Neuronal stem cell (in vitro differentiated cells): ENCODE results near the gene SOSTDC1.

ENCODE experiments used
- DNase-seq: peaks from one replicate; pipeline ENCODE4 v3.0.0-alpha.2; 2013; ENCODE audit warnings: low spot score
- H2AFZ ChIP-seq: one replicate; pipeline ENCODE4 v1.6.1; 2013; ENCODE audit warnings: mild to moderate bottlenecking, low read length, inconsistent platforms
- H2AK5ac ChIP-seq: 2 replicates; pipeline ENCODE4 v1.6.1; 2013; ENCODE audit warnings: low read depth, mild to moderate bottlenecking, inconsistent platforms, low read length, moderate library complexity, mixed read lengths
- H2BK120ac ChIP-seq: 2 replicates; pipeline ENCODE4 v1.6.1; 2013; ENCODE audit warnings: low read depth, mild to moderate bottlenecking, inconsistent platforms, low read length, moderate library complexity, mixed read lengths
- H2BK12ac ChIP-seq: one replicate; pipeline ENCODE4 v1.6.1; 2013; ENCODE audit warnings: low read length, inconsistent platforms
- H2BK15ac ChIP-seq: 2 replicates; pipeline ENCODE4 v1.6.1; 2013; ENCODE audit warnings: mild to moderate bottlenecking, low read length, inconsistent platforms, mixed read lengths
- H2BK5ac ChIP-seq: one replicate; pipeline ENCODE4 v1.6.1; 2013; ENCODE audit warnings: inconsistent platforms, mild to moderate bottlenecking, low read length, moderate library complexity
- H3K14ac ChIP-seq: one replicate; pipeline ENCODE4 v1.6.1; 2013; ENCODE audit warnings: low read length, inconsistent platforms
- H3K18ac ChIP-seq: 2 replicates; pipeline ENCODE4 v1.6.1; 2013; ENCODE audit warnings: low read length, inconsistent platforms
- H3K23ac ChIP-seq: 2 replicates; pipeline ENCODE4 v1.6.1; 2013; ENCODE audit warnings: low read depth, mild to moderate bottlenecking, mixed read lengths, low read length, inconsistent platforms; ENCODE audit not compliant: poor library complexity
- H3K27ac ChIP-seq: replicated peaks from 3 replicates; pipeline ENCODE4 v1.5.1; 2013; ENCODE audit warnings: low read length, inconsistent platforms
- H3K27me3 ChIP-seq, 3 experiments: 2 replicates each; pipeline ENCODE4 v1.6.1; 2013; ENCODE audit warnings: low read length in 3 of 3, mild to moderate bottlenecking in 2 of 3, inconsistent platforms in 1 of 3, low read depth in 1 of 3, mixed read lengths in 1 of 3, moderate library complexity in 1 of 3; ENCODE audit not compliant: control insufficient read depth in 3 of 3, insufficient read depth in 3 of 3
- H3K36me3 ChIP-seq, 2 donors: replicated peaks in 1 of 2; 2 replicates each; pipeline ENCODE4 v1.6.1; 2013; ENCODE audit warnings: low read length in 2 of 2; ENCODE audit not compliant: control insufficient read depth in 2 of 2, insufficient read depth in 2 of 2
- H3K4ac ChIP-seq: 2 replicates; pipeline ENCODE4 v1.6.1; 2013; ENCODE audit warnings: inconsistent platforms, mild to moderate bottlenecking, low read length, moderate library complexity
- H3K4me1 ChIP-seq, 2 donors: 1 replicate in 1 of 2; 2 replicates in 1 of 2; pipeline ENCODE4 v1.6.1; 2013; ENCODE audit warnings: low read length in 2 of 2, low read depth in 1 of 2; ENCODE audit not compliant: control insufficient read depth in 2 of 2, insufficient read depth in 1 of 2
- H3K4me2 ChIP-seq: one replicate; pipeline ENCODE4 v1.6.1; 2013; ENCODE audit warnings: mild to moderate bottlenecking, low read length, inconsistent platforms; ENCODE audit not compliant: insufficient read depth, poor library complexity, severe bottlenecking
- H3K4me3 ChIP-seq, 2 donors: 2 replicates each; pipeline ENCODE4 v1.5.1; 2013; ENCODE audit warnings: low read length in 2 of 2, mild to moderate bottlenecking in 2 of 2, inconsistent platforms in 1 of 2, moderate library complexity in 1 of 2
- H3K79me1 ChIP-seq: one replicate; pipeline ENCODE4 v1.6.1; 2013; ENCODE audit warnings: low read depth, mild to moderate bottlenecking, inconsistent platforms, low read length, moderate library complexity
- H3K9ac ChIP-seq: one replicate; pipeline ENCODE4 v1.6.1; 2013; ENCODE audit warnings: mild to moderate bottlenecking, low read depth, low read length, inconsistent platforms; ENCODE audit not compliant: poor library complexity
- H3K9me3 ChIP-seq, 2 donors: replicated peaks in 1 of 2; 2 replicates each; pipeline versions ENCODE3 to v1.6.1; 2013; ENCODE audit warnings: low read length in 2 of 2, mild to moderate bottlenecking in 2 of 2, inconsistent platforms in 1 of 2, low read depth in 1 of 2, mixed read lengths in 1 of 2, moderate library complexity in 1 of 2; ENCODE audit not compliant: control insufficient read depth in 2 of 2, insufficient read depth in 1 of 2
- H4K8ac ChIP-seq: one replicate; pipeline ENCODE4 v1.6.1; 2013; ENCODE audit warnings: low read depth, mild to moderate bottlenecking, inconsistent platforms, low read length, moderate library complexity
- H4K91ac ChIP-seq: one replicate; pipeline ENCODE4 v1.6.1; 2013; ENCODE audit warnings: low read length, low read depth, mild to moderate bottlenecking, inconsistent platforms; ENCODE audit not compliant: poor library complexity
- WGBS, 2 donors: extraction: QIAGEN DNeasy Blood & Tissue Kit; methylation state at CpG; one replicate each; pipeline ENCODE4 v1.1.7; 2013; ENCODE audit warnings: missing lambda C conversion rate in 2 of 2, mixed read lengths in 1 of 2; ENCODE audit not compliant: insufficient read length in 2 of 2, insufficient replicate concordance in 1 of 2; ENCODE audit errors: extremely low coverage in 2 of 2; 5-methylcytosine and 5-hydroxymethylcytosine counted together

Gene SOSTDC1

GRCh38 chr7:16493266-16493665 is 27.7 kb upstream of the SOSTDC1 start:
- no peak overlapping the region for H3K14ac ChIP-seq
- WGBS, 2 donors: no CpG with 5 or more reads among the region's 2 CpGs
- H3K4me2 ChIP-seq: no peak overlapping the region
- no peaks in the 10 kb centered on the region for H3K36me3 ChIP-seq
- no peak overlapping the region for H2BK5ac ChIP-seq
- H3K23ac ChIP-seq: no peak overlapping the region
- H3K4me3 ChIP-seq: no peak overlapping the region
- H4K8ac ChIP-seq: no peak overlapping the region
- no peak for DNase-seq
- H2BK12ac ChIP-seq: no peak overlapping the region
- no peak overlapping the region for H2AFZ ChIP-seq
- H2BK120ac ChIP-seq: no peak overlapping the region
- no peak overlapping the region for H2AK5ac ChIP-seq
- no peak overlapping the region for H2BK15ac ChIP-seq
- H3K9me3 ChIP-seq: peaks cover 0 to 2% of the 10 kb centered on the region in 2 donors
- no peak overlapping the region for H3K4ac ChIP-seq
- no peak overlapping the region for H3K9ac ChIP-seq
- H3K79me1 ChIP-seq: no peaks in the 10 kb centered on the region
- no peak overlapping the region for H3K18ac ChIP-seq
- H3K4me1 ChIP-seq: peaks cover 5 to 60% of the 10 kb centered on the region in 2 donors
- no peak overlapping the region for H4K91ac ChIP-seq
- no peaks in the 10 kb centered on the region for H3K27me3 ChIP-seq
- H3K27ac ChIP-seq: no peak overlapping the region

- H3K4me2 ChIP-seq: no peak overlapping the region
- no peak overlapping the region for H2BK12ac ChIP-seq
- H2BK5ac ChIP-seq: no peak overlapping the region
- no peak overlapping the region for H3K18ac ChIP-seq
- no peak overlapping the region for H3K4me3 ChIP-seq
- H3K79me1 ChIP-seq: no peaks in the 10 kb centered on the region
- no peak overlapping the region for H3K14ac ChIP-seq
- H4K91ac ChIP-seq: no peak overlapping the region
- peak overlapping the region; percentile 33 for H2AFZ ChIP-seq
- no peak overlapping the region for H2BK120ac ChIP-seq
- H3K23ac ChIP-seq: no peak overlapping the region
- no peaks in the 10 kb centered on the region for H3K36me3 ChIP-seq
- H2AK5ac ChIP-seq: no peak overlapping the region
- no peak overlapping the region for H3K4ac ChIP-seq
- no peak for DNase-seq
- no peaks in the 10 kb centered on the region for H3K27me3 ChIP-seq
- no peak overlapping the region for H3K27ac ChIP-seq
- H3K4me1 ChIP-seq: peaks cover 5 to 56% of the 10 kb centered on the region in 2 donors
- whole genome bisulfite sequencing, 2 donors: no CpG with 5 or more reads among the region's 3 CpGs
- peaks cover 0 to 2% of the 10 kb centered on the region in 2 donors for H3K9me3 ChIP-seq
- no peak overlapping the region for H3K9ac ChIP-seq
- no peak overlapping the region for H2BK15ac ChIP-seq
- no peak overlapping the region for H4K8ac ChIP-seq
These were observed 27.1 kb upstream of the SOSTDC1 start for GRCh38 chr7:16492513-16493062.

- no peak overlapping the region for H2AFZ ChIP-seq
- no peaks in the 10 kb centered on the region for H3K36me3 ChIP-seq
- H2AK5ac ChIP-seq: no peak overlapping the region
- no peak overlapping the region for H4K8ac ChIP-seq
- WGBS, 2 donors: no CpG with 5 or more reads among the region's 2 CpGs
- peaks cover 5 to 56% of the 10 kb centered on the region in 2 donors for H3K4me1 ChIP-seq
- no peak overlapping the region for H2BK5ac ChIP-seq
- H2BK12ac ChIP-seq: no peak overlapping the region
- no peak overlapping the region for H3K27ac ChIP-seq
- H4K91ac ChIP-seq: no peak overlapping the region
- DNase-seq: no peak
- no peaks in the 10 kb centered on the region for H3K79me1 ChIP-seq
- no peak overlapping the region for H3K14ac ChIP-seq
- H3K23ac ChIP-seq: no peak overlapping the region
- H3K9me3 ChIP-seq: peaks cover 0 to 2% of the 10 kb centered on the region in 2 donors
- H3K4me3 ChIP-seq: no peak overlapping the region
- no peak overlapping the region for H2BK15ac ChIP-seq
- H3K4me2 ChIP-seq: no peak overlapping the region
- H2BK120ac ChIP-seq: no peak overlapping the region
- no peaks in the 10 kb centered on the region for H3K27me3 ChIP-seq
- no peak overlapping the region for H3K4ac ChIP-seq
- no peak overlapping the region for H3K18ac ChIP-seq
- H3K9ac ChIP-seq: no peak overlapping the region
These were observed 25.6 kb upstream of the SOSTDC1 start for GRCh38 chr7:16491148-16491547.

- H2BK12ac ChIP-seq: no peak overlapping the region
- DNase-seq: no peak
- H2AK5ac ChIP-seq: no peak overlapping the region
- no peak overlapping the region for H3K4me2 ChIP-seq
- H3K4me1 ChIP-seq: peaks cover 4 to 17% of the 10 kb centered on the region in 2 donors
- no peak overlapping the region for H3K4ac ChIP-seq
- H3K27me3 ChIP-seq: no peaks in the 10 kb centered on the region
- no peak overlapping the region for H3K4me3 ChIP-seq
- H3K9ac ChIP-seq: no peak overlapping the region
- H2BK120ac ChIP-seq: no peak overlapping the region
- H2BK15ac ChIP-seq: no peak overlapping the region
- H3K9me3 ChIP-seq: no peaks in the 10 kb centered on the region
- H2BK5ac ChIP-seq: no peak overlapping the region
- H4K91ac ChIP-seq: no peak overlapping the region
- H3K18ac ChIP-seq: no peak overlapping the region
- H3K27ac ChIP-seq: no peak overlapping the region
- no peaks in the 10 kb centered on the region for H3K36me3 ChIP-seq
- WGBS, 2 donors: no CpG with 5 or more reads among the region's 4 CpGs
- H3K79me1 ChIP-seq: no peaks in the 10 kb centered on the region
- no peak overlapping the region for H3K23ac ChIP-seq
- H4K8ac ChIP-seq: no peak overlapping the region
- H2AFZ ChIP-seq: peak overlapping the region; percentile 2
- no peak overlapping the region for H3K14ac ChIP-seq
These were observed 19.1 kb upstream of the SOSTDC1 start for GRCh38 chr7:16484453-16485158.
